Measurements from ENCODE around the gene DNAJB6.

The DNAJB6 gene

GRCh38 chr7:157339777-157340677, 3.2 kb downstream of the DNAJB6 start:
- Histone ChIP-seq H3K4me2 (ENCODE audit: low read depth, low read length, poor library complexity, severe bottlenecking) (peak overlapping the region; percentile 51), H3K9me2 (replicated peaks; ENCODE audit: insufficient read depth, low read length) (no peaks in the 10 kb centered on the region), H4K20me1 (ENCODE audit: low read depth, low read length) (peaks cover 8% of the 10 kb centered on the region; the same call in 1 of the 2 replicates), H3K36me3 (ENCODE audit: low read length) (no peaks in the 10 kb centered on the region), H2AFZ (ENCODE audit: low read depth, low read length, severe bottlenecking) (no peak overlapping the region), H3K27me3 (ENCODE audit: low read length) (0 out of 2 replicates have a peak, but pooled peaks cover 3% of the 10 kb centered on the region), H3F3A (ENCODE audit: insufficient read depth) (peaks cover 14% of the 10 kb centered on the region), H3K9ac (ENCODE audit: low read length) (no peak overlapping the region), H3K4me3 (ENCODE audit: insufficient read depth, low read length, poor library complexity, severe bottlenecking) (peak overlapping the region; percentile 29), H3K9me3 (ENCODE audit: insufficient read depth, low read length) (no peaks in the 10 kb centered on the region), H3K79me2 (ENCODE audit: insufficient read depth, low read length) (peaks cover 76% of the 10 kb centered on the region), H3K27ac (ENCODE audit: low read depth, low read length) (peak overlapping the region; percentile 34)
- TF ChIP-seq CTCF (IDR thresholded peaks at IDR 0.05; ENCODE audit: insufficient read depth, low read length, poor library complexity, severe bottlenecking), result peak; percentile 98
- no peak for TF ChIP-seq EZH2phosphoT487 (conservative IDR thresholded peaks at IDR 0.05; ENCODE audit: low read length)

GRCh38 chr7:157347217-157347904, 10.6 kb downstream of the DNAJB6 start:
- H3K9ac ChIP-seq (ENCODE audit: low read length), result peak overlapping the region; percentile 43
- no peaks in the 10 kb centered on the region for H3K36me3 ChIP-seq (ENCODE audit: low read length)
- H3F3A ChIP-seq (ENCODE audit: insufficient read depth), result peaks cover 14% of the 10 kb centered on the region
- H3K4me2 ChIP-seq (ENCODE audit: low read depth, low read length, poor library complexity, severe bottlenecking), result peak overlapping the region; percentile 99
- no peaks in the 10 kb centered on the region for H3K9me3 ChIP-seq (ENCODE audit: insufficient read depth, low read length)
- peak overlapping the region; percentile 36 for H3K27ac ChIP-seq (ENCODE audit: low read depth, low read length)
- no peaks in the 10 kb centered on the region for H3K9me2 ChIP-seq (replicated peaks; ENCODE audit: insufficient read depth, low read length)
- TF ChIP-seq EZH2phosphoT487 (conservative IDR thresholded peaks at IDR 0.05; ENCODE audit: low read length), result no peak
- peaks cover 100% of the 10 kb centered on the region for H3K79me2 ChIP-seq (ENCODE audit: insufficient read depth, low read length)
- H2AFZ ChIP-seq (ENCODE audit: low read depth, low read length, severe bottlenecking), result no peak overlapping the region
- peaks cover 14% of the 10 kb centered on the region for H4K20me1 ChIP-seq (ENCODE audit: low read depth, low read length)
- H3K27me3 ChIP-seq (ENCODE audit: low read length), result no peaks in the 10 kb centered on the region
- H3K4me3 ChIP-seq (ENCODE audit: insufficient read depth, low read length, poor library complexity, severe bottlenecking), result peak overlapping the region; percentile 18

- TF ChIP-seq CTCF (IDR thresholded peaks at IDR 0.05; ENCODE audit: insufficient read depth, low read length, poor library complexity, severe bottlenecking), result no peak
- TF ChIP-seq EZH2phosphoT487 (conservative IDR thresholded peaks at IDR 0.05; ENCODE audit: low read length), result no peak
- Histone ChIP-seq H3K9ac (ENCODE audit: low read length) (no peak overlapping the region), H3K36me3 (ENCODE audit: low read length) (no peaks in the 10 kb centered on the region)
These were observed 11.7 kb downstream of the DNAJB6 start for GRCh38 chr7:157348548-157348947.

More at GRCh38 chr7:157348548-157348947, 11.7 kb downstream of the DNAJB6 start:
- Histone ChIP-seq H3K9me3 (ENCODE audit: insufficient read depth, low read length) (no peaks in the 10 kb centered on the region), H3F3A (ENCODE audit: insufficient read depth) (peaks cover 14% of the 10 kb centered on the region), H3K4me2 (ENCODE audit: low read depth, low read length, poor library complexity, severe bottlenecking) (no peak overlapping the region), H2AFZ (ENCODE audit: low read depth, low read length, severe bottlenecking) (no peak overlapping the region), H3K27ac (ENCODE audit: low read depth, low read length) (no peak overlapping the region), H3K27me3 (ENCODE audit: low read length) (no peaks in the 10 kb centered on the region), H3K4me3 (ENCODE audit: insufficient read depth, low read length, poor library complexity, severe bottlenecking) (no peak overlapping the region), H3K9me2 (replicated peaks; ENCODE audit: insufficient read depth, low read length) (no peaks in the 10 kb centered on the region), H4K20me1 (ENCODE audit: low read depth, low read length) (peaks cover 14% of the 10 kb centered on the region), H3K79me2 (ENCODE audit: insufficient read depth, low read length) (peaks cover 100% of the 10 kb centered on the region)
